HEK293T (cell line): Measurements from ENCODE around the gene PCBP3.
"Not testable (repeated sequence)": the region's sequence is repeated elsewhere in the genome, so short reads cannot be mapped to it uniquely, and the experiment has no call there.

Experiments used
- CTCF ChIA-PET: fragments of 350-600 bp; formaldehyde crosslinking; extraction: SDS; loops from one replicate; lab custom pipeline; 2021; ENCODE audit warnings: antibody characterized with exemption, inconsistent platforms; lab: Yijun Ruan, JAX
- POLR2A ChIA-PET: fragments of 350-600 bp; formaldehyde crosslinking; extraction: SDS; loops from one replicate; lab custom pipeline; 2020; ENCODE audit warnings: antibody characterized with exemption, inconsistent platforms; lab: Yijun Ruan, JAX
- DNase-seq: peaks from one replicate; pipeline ENCODE4 v3.0.0; 2012; ENCODE audit warnings: mixed read lengths; ENCODE audit errors: extremely low spot score
- ARNT ChIP-seq: fragments of 450-650 bp; IDR thresholded peaks from 2 replicates; pipeline ENCODE4 v1.6.1; 2017; ENCODE audit warnings: mild to moderate bottlenecking
- BHLHE40 ChIP-seq: fragments of 450-650 bp; IDR thresholded peaks from 2 replicates; pipeline ENCODE4 v1.6.1; 2016; ENCODE audit warnings: mild to moderate bottlenecking, moderate library complexity, borderline replicate concordance
- CTBP1 ChIP-seq: fragments of 450-650 bp; IDR thresholded peaks from 2 replicates; pipeline ENCODE4 v1.6.1; 2016; ENCODE audit warnings: borderline replicate concordance
- ELF4 ChIP-seq: fragments of 450-650 bp; IDR thresholded peaks from 2 replicates; pipeline ENCODE4 v1.6.1; 2017; ENCODE audit warnings: antibody characterized with exemption
- FOXA1 ChIP-seq: fragments of 450-650 bp; IDR thresholded peaks from 2 replicates; pipeline ENCODE4 v1.6.1; 2016; ENCODE audit warnings: mild to moderate bottlenecking
- FOXK2 ChIP-seq: fragments of 450-650 bp; IDR thresholded peaks from 2 replicates; pipeline ENCODE4 v1.6.1; 2016; ENCODE audit warnings: mild to moderate bottlenecking
- FOXM1 ChIP-seq: fragments of 450-650 bp; IDR thresholded peaks from 2 replicates; pipeline ENCODE4 v1.6.1; 2017; ENCODE audit warnings: mild to moderate bottlenecking, borderline replicate concordance
- L3MBTL2 ChIP-seq: fragments of 450-650 bp; conservative IDR thresholded peaks from 2 replicates; pipeline ENCODE4 v1.6.1; 2016; ENCODE audit warnings: mild to moderate bottlenecking
- LEF1 ChIP-seq: fragments of 450-650 bp; IDR thresholded peaks from 2 replicates; pipeline ENCODE4 v1.6.1; 2017; ENCODE audit warnings: mild to moderate bottlenecking, borderline replicate concordance
- NFRKB ChIP-seq: fragments of 450-650 bp; IDR thresholded peaks from 2 replicates; pipeline ENCODE4 v1.6.1; 2016; ENCODE audit warnings: mild to moderate bottlenecking, moderate library complexity
- PKNOX1 ChIP-seq: fragments of 450-650 bp; IDR thresholded peaks from 2 replicates; pipeline ENCODE4 v1.6.1; 2016
- SP1 ChIP-seq: fragments of 450-650 bp; IDR thresholded peaks from 2 replicates; pipeline ENCODE4 v1.6.1; 2017
- SUZ12 ChIP-seq: fragments of 450-650 bp; IDR thresholded peaks from 2 replicates; pipeline ENCODE4 v1.6.1; 2016; ENCODE audit warnings: mild to moderate bottlenecking

The PCBP3 gene

GRCh38 chr21:45715441-45715840 lies 71.9 kb downstream of the PCBP3 start:
- TF ChIP-seq SUZ12 (no peak), PKNOX1 (no peak), LEF1 (no peak), ARNT (no peak), BHLHE40 (no peak)
- ChIA-PET POLR2A (no interaction called here), CTCF (no interaction called here)
- DNase-seq = no peak

- TF ChIP-seq PKNOX1 = no peak
- TF ChIP-seq L3MBTL2 = no peak
- TF ChIP-seq SP1 = no peak
- TF ChIP-seq SUZ12 = no peak
- no peak for TF ChIP-seq BHLHE40
- TF ChIP-seq ELF4 = no peak
- TF ChIP-seq NFRKB = no peak
- TF ChIP-seq FOXA1 = no peak
- no peak for TF ChIP-seq LEF1
- ChIA-PET POLR2A (interaction anchor here (0.5 kb wide), 1 partner anchor 552 kb away, joined by 3 read pairs; no protein-coding TSS in a partner anchor), CTCF (no interaction called here)
- no peak for DNase-seq
Observed at GRCh38 chr21:45718413-45718812, 74.9 kb downstream of the PCBP3 start.

GRCh38 chr21:45719177-45719802 lies 75.8 kb downstream of the PCBP3 start:
- TF ChIP-seq FOXK2 (no peak), SUZ12 (no peak), FOXA1 (no peak)
- POLR2A ChIA-PET = no interaction called here
- CTCF ChIA-PET = no interaction called here
- DNase-seq = no peak

DNA sequence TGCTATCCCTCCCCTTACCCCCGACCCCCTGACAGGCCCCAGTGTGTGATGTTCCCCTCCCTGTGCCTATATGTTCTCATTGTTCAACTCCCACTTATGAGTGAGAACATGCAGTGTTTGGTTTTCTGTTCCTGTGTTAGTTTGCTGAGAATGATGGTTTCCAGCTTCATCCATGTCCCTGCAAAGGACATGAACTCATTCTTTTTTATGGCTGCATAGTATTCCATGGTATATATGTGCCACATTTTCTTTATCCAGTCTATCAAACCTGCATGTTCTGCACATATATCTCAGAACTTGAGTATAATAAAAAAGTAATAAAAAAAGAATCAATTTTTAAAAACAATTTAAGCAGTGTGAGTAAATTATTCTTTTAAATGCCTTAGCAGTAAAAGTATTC lies 76.7 kb downstream of the PCBP3 start:
- CTCF ChIA-PET, DNase-seq, POLR2A ChIA-PET: not testable (repeated sequence)

GRCh38 chr21:45721671-45722070 lies 78.1 kb downstream of the PCBP3 start:
- TF ChIP-seq CTBP1 (no peak), PKNOX1 (no peak), FOXM1 (no peak)
- CTCF ChIA-PET = no interaction called here

GRCh38 chr21:45723049-45723958 lies 79.8 kb downstream of the PCBP3 start:
- DNase-seq = no peak
- ChIA-PET POLR2A (no interaction called here), CTCF (interaction anchor here (0.6 kb wide), 1 partner anchor 26 kb away, joined by 3 read pairs; no protein-coding TSS in a partner anchor)
- no peak for TF ChIP-seq LEF1

More at GRCh38 chr21:45721671-45722070, 78.1 kb downstream of the PCBP3 start:
- POLR2A ChIA-PET = no interaction called here
- DNase-seq = no peak

- no peak for DNase-seq
- ChIA-PET POLR2A (no interaction called here), CTCF (interaction anchor here (0.7 kb wide), 1 partner anchor 169 kb away, joined by 3 read pairs; no protein-coding TSS in a partner anchor)
- TF ChIP-seq ELF4 (no peak), CTBP1 (no peak)
Observed at GRCh38 chr21:45724345-45724961, 80.9 kb downstream of the PCBP3 start.
